Ramos (cell line): ENCODE data around the gene TPX2.

Source experiments
- in situ Hi-C: fragments of 300-500 bp; cut with MboI; formaldehyde crosslinking; loops from one replicate; pipeline ENCODE4 v1.14.3; 2022; ENCODE audit warnings: low sequenced_read_pairs; ENCODE audit not compliant: unreplicated experiment

The TPX2 gene

DNA sequence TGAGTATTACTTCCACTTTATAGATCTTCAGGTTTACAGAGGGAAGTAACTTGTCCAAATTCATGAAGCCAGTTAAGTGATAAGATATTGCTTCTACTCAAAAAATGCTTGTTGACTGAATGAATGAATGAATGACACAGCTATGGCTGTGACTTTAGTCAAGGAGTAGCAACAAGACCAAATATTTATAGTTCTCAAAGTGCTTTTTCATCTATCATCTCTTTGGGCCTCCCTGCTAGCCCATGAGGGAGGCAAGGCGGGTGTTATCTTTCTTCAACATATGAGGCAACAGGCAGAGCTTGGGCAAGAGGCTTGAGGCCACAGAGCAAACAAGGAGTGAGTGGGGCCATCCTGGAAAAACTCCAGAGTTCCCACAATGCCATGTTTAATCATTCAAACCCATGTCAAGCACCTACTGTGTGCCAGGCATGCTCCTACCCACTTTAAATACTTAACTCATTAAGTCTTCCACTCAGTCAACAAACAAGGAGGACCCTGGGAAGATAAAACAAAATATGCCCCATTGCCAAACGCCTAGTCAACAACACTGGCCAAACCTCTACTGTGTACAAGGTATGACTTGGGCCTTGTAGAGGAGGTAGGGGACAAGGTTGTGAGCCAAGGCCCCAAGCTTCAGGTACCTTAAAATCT lies 32.4 kb upstream of the TPX2 start:
- in situ Hi-C loops, result no loop called here

- in situ Hi-C loops, result no loop called here
Observed at GRCh38 chr20:31707258-31707615, 31.9 kb upstream of the TPX2 start.

- in situ Hi-C loops, result no loop called here
Observed at GRCh38 chr20:31707994-31708735, 30.9 kb upstream of the TPX2 start.

GRCh38 chr20:31708736-31709534 lies 30.2 kb upstream of the TPX2 start:
- in situ Hi-C loops, result no loop called here

GRCh38 chr20:31709939-31710338 lies 29.2 kb upstream of the TPX2 start:
- in situ Hi-C loops, result loop anchor here (10.0 kb wide), 1 partner anchor 145 kb away; no protein-coding TSS in a partner anchor

GRCh38 chr20:31710423-31711108 lies 28.5 kb upstream of the TPX2 start:
- in situ Hi-C loops, result loop anchor here (10.0 kb wide), 1 partner anchor 146 kb away; no protein-coding TSS in a partner anchor

GRCh38 chr20:31711179-31712111 lies 27.6 kb upstream of the TPX2 start:
- in situ Hi-C loops, result loop anchor here (10.0 kb wide), 1 partner anchor 147 kb away; no protein-coding TSS in a partner anchor

DNA sequence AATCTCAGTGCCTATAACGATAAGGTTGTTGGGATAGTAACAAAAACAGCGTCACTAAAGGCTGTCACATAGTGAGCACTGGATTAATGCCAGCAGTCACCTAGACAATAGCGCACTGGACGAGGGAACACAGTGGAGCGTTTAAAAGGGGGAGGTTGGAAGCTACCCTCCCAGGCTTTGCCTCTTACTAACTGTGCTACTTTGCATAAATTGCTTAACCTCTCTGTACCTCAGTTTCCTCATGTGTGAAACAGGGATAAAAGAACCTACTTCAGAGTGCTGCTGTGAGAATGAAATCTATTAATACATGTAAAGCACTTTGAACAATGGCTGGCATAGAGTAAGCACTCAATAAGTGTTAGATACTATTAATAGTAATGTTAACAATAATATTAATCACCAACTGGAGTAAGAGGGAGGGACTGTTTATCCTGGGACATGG lies 27.0 kb upstream of the TPX2 start:
- in situ Hi-C loops, result loop anchor here (10.0 kb wide), 1 partner anchor 147 kb away; no protein-coding TSS in a partner anchor

GRCh38 chr20:31712564-31713311 lies 26.4 kb upstream of the TPX2 start:
- in situ Hi-C loops, result loop anchor here (10.0 kb wide), 1 partner anchor 148 kb away; no protein-coding TSS in a partner anchor

DNA sequence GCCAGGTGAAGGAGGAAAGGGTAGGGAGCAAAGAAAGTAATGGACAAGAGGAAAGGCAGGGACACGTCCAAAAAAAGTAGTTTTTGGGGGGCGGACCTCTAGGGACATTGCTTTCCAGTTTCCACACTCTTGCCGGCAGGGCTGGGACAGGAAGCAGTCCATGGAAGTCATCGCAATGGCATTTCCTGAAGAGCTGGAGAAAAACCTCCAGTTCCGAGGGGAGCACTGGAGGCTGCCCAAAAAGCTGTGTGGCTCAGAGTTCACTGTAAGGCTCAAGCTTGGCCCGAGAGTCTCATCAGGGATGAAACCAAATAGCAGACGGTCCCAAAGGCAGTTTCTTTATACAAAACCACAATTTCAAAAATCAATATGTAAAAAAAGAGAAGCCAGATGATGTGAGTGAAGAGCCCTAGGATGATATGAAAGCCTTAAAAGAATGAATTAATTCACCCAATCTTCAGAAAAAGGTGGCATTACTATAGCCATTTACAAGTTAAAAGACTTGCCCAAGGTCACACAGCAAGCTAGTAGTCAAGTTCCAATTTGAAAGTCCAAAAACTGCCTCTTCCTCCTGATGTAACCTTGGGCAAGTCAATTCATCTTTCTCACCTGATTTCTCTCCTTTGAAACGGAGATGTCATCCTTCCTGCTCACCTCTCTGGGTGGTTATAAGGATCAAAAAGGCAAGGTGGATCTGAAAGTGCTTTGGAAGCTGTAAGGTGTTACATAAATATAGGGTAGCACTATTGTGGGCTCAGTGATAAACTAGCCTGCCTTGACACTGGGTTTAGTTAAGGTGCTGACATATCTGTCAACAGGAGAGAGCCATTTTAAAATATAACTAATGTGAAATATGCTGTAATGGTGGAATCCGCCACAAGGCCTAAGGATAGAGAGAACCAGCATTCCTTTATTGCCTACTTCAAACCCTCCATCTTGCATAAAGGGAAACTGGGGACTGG lies 25.5 kb upstream of the TPX2 start:
- in situ Hi-C loops, result loop anchor here (10.0 kb wide), 1 partner anchor 149 kb away; no protein-coding TSS in a partner anchor

- in situ Hi-C loops, result loop anchor here (5.0 to 10.0 kb wide), 2 partner anchors 33 to 151 kb away; no protein-coding TSS in a partner anchor
Observed at GRCh38 chr20:31715766-31716165, 23.3 kb upstream of the TPX2 start.

DNA sequence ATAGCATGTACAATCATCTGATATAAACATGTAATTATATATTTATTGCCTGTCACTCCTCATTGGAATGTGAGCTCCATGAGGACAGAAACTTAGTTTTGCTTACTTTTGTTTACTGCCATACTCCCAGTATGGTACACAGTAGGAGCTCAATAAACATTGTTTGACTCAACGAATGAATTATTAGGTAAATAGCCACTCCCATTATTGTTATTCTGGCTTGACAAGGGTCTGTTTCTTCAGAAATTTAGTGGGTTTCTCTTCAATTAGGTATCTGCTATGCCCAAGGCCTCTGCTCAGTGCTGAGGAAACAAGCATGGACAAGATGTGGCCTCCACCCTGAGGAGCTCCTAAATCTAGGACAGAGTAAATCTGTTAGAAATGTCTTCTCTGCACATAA lies 22.7 kb upstream of the TPX2 start:
- in situ Hi-C loops, result loop anchor here (5.0 to 10.0 kb wide), 2 partner anchors 34 to 152 kb away; no protein-coding TSS in a partner anchor

DNA sequence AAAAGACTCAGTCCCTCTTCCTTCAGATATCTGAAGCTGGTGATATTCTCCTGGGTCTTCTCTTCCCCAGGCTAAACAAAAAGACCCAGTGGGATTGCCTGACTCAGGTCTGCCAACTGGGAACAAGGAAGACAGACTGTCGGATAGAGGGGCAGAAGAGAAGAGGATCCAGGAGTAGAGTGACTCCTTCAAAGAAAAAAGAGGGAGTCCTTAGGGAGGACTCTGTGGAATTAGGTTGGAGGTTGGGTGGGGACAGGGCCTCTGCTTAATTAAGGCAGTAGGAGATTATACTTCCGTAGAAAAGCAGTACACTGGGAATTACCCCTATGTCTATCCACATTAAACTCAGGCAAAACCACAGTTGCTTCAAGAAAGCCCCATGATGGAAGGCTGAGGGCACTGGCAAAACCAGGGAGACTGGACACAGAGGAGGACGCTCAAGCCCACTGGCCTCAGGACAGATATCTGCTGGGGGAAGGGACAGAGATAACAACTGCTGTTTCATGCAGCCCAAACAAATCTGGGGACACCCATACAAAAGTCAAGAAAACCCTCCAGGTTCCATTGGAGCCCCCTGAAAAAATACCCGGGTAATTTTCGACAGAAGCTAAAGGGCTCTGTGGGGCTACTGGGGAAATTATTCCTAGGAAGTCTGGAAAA lies 22.1 kb upstream of the TPX2 start:
- in situ Hi-C loops, result loop anchor here (5.0 to 10.0 kb wide), 2 partner anchors 35 to 152 kb away; no protein-coding TSS in a partner anchor

- in situ Hi-C loops, result loop anchor here (5.0 to 10.0 kb wide), 2 partner anchors 35 to 153 kb away; no protein-coding TSS in a partner anchor
Observed at GRCh38 chr20:31717478-31718201, 21.4 kb upstream of the TPX2 start.

- in situ Hi-C loops, result loop anchor here (5.0 to 10.0 kb wide), 2 partner anchors 37 to 154 kb away; no protein-coding TSS in a partner anchor
Observed at GRCh38 chr20:31718952-31719643, 20.0 kb upstream of the TPX2 start.
